Mucosa of rectum (tissue), 2 donors: Measurements from ENCODE around the gene NAT16.

Source experiments
- H3K27ac ChIP-seq, 2 donors: one replicate each; pipeline ENCODE4 v1.7.0; 2013; ENCODE audit warnings: inconsistent platforms in 2 of 2, low read depth in 2 of 2, low read length in 2 of 2
- H3K27me3 ChIP-seq, 2 donors: one replicate each; pipeline ENCODE4 v1.7.0; 2013; ENCODE audit warnings: low read length in 2 of 2; ENCODE audit not compliant: control insufficient read depth in 2 of 2, insufficient read depth in 2 of 2
- H3K36me3 ChIP-seq, 2 donors: one replicate each; pipeline ENCODE4 v1.7.0; 2013; ENCODE audit warnings: low read length in 2 of 2; ENCODE audit not compliant: control insufficient read depth in 2 of 2, insufficient read depth in 2 of 2
- H3K4me1 ChIP-seq, 2 donors: one replicate each; pipeline ENCODE4 v1.7.0; 2013; ENCODE audit warnings: low read length in 2 of 2, mild to moderate bottlenecking in 1 of 2; ENCODE audit not compliant: control insufficient read depth in 2 of 2, insufficient read depth in 2 of 2
- H3K4me3 ChIP-seq, 2 donors: one replicate each; pipeline ENCODE4 v1.7.0; 2013; ENCODE audit warnings: low read length in 2 of 2
- H3K9ac ChIP-seq, 2 donors: one replicate each; pipeline ENCODE4 v1.7.0; 2013; ENCODE audit warnings: low read length in 2 of 2, low read depth in 1 of 2, mild to moderate bottlenecking in 1 of 2
- H3K9me3 ChIP-seq, 2 donors: one replicate each; pipeline ENCODE4 v1.7.0; 2013; ENCODE audit warnings: low read length in 2 of 2; ENCODE audit not compliant: control insufficient read depth in 2 of 2
- donor health status: healthy.
- donor health status: Normal muscosa, but diverticular disease.

NAT16 gene

DNA sequence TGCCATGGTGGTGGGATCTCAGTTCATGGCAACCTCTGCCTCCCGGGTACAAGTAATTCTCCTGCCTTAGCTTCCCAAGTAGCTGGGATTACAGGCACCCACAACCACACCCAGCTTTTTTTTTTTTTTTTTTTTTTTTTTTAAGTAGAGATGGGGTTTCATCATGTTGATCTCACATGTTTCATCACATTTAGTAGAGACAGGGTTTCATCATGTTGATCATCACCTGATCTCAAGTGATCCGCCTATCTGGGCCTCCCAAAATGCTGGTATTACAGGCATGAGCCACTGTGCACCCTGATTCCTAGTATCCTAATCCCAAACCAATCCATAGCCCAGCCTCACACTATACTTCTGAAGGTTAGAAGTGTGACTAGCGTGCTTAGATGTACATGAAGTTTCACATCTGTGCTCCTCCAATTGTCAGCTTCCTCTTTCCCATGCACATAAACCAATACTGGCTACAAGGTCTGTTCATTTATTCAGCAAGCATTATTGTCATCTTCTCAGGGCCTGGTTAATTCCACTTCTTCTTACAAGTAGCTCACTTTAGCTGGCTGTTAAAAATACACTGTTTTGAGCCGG, 6.8 kb upstream of the NAT16 start:
- H3K27ac ChIP-seq: no peak overlapping the region
- no peak overlapping the region for H3K9ac ChIP-seq
- no peaks in the 10 kb centered on the region for H3K9me3 ChIP-seq
- peaks cover 4 to 5% of the 10 kb centered on the region in 2 donors for H3K4me1 ChIP-seq
- peaks cover 0 to 3% of the 10 kb centered on the region in 2 donors for H3K27me3 ChIP-seq
- H3K4me3 ChIP-seq: no peak overlapping the region
- H3K36me3 ChIP-seq: no peaks in the 10 kb centered on the region

DNA sequence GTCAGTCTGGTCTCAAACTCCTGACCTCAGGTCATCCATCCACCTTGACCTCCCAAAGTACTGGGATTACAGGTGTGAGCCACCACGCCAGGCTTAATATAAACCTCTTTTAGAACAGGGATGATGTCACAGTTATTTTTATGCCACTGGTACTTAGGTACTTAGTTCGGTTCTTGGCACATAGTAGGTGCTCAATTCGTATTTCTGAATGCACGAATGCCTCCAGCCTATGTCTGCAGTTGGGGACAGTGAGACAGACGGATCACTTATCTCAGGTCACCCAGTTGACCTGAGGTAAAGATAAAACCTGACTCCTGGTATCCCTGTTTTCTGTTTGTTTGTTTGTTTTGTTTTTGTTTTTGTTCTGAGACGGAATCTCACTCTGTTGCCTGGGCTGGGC, 6.1 kb upstream of the NAT16 start:
- Histone ChIP-seq H3K27ac (no peak overlapping the region), H3K9me3 (no peaks in the 10 kb centered on the region), H3K4me1 (peaks cover 4 to 5% of the 10 kb centered on the region in 2 donors), H3K4me3 (no peak overlapping the region), H3K27me3 (peaks cover 0 to 3% of the 10 kb centered on the region in 2 donors), H3K9ac (no peak overlapping the region), H3K36me3 (no peaks in the 10 kb centered on the region)

DNA sequence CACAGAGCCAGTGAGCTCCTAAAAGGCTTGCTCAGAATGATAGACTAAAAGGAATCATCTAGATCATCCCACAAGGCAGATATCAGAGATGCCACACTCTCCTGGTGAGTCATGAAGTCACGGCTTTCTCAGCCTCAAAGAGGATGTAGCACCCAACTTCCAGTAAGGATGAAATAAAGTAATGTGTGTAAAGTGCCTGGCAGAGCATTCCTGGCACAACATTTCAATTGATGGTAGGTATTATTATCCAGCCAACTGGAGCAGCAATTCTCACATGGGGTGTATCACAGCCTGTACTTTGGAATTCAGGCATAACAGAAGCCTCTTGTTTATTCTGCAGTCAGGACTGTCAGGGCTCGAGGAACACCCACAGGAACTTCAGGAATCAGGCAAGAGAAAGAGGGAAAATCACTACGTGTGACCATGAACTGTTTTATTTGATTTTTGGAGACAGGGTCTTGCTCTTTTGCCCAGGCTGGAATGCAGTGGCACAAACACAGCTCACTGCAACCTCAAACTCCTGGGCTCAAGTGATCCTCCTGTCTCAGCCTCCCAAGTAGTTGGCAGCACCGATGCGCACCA, 5.3 kb upstream of the NAT16 start:
- Histone ChIP-seq H3K9ac (no peak overlapping the region), H3K9me3 (no peaks in the 10 kb centered on the region), H3K4me1 (peaks cover 4 to 5% of the 10 kb centered on the region in 2 donors), H3K36me3 (no peaks in the 10 kb centered on the region), H3K27ac (no peak overlapping the region), H3K4me3 (no peak overlapping the region), H3K27me3 (peaks cover 5 to 9% of the 10 kb centered on the region in 2 donors)

DNA sequence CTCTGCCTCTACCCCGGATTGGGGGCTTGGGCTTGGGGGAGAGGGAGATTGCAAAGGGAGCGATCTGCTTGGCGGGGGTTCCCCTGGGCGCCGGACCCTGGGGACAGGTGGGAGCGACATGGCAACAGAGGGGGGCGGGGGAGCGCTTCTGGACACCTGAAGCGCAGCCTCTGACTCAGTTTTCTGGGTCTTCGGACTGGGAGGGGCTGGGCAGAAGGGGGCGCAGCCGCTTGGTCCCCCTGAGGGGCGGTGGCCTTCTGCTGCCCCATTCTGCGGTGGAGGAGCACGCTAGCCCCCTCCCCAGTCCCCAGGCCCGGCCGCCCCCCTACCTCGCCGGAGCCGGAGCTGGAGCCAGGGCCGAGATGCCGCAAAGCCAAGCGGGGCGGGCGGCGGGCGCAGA, 380 bp downstream of the NAT16 start:
- Histone ChIP-seq H3K27ac (no peak overlapping the region), H3K27me3 (peaks cover 40 to 41% of the 10 kb centered on the region in 2 donors), H3K4me3 (no peak overlapping the region), H3K36me3 (no peaks in the 10 kb centered on the region), H3K4me1 (peaks cover 3 to 4% of the 10 kb centered on the region in 2 donors), H3K9ac (no peak overlapping the region), H3K9me3 (no peaks in the 10 kb centered on the region)

DNA sequence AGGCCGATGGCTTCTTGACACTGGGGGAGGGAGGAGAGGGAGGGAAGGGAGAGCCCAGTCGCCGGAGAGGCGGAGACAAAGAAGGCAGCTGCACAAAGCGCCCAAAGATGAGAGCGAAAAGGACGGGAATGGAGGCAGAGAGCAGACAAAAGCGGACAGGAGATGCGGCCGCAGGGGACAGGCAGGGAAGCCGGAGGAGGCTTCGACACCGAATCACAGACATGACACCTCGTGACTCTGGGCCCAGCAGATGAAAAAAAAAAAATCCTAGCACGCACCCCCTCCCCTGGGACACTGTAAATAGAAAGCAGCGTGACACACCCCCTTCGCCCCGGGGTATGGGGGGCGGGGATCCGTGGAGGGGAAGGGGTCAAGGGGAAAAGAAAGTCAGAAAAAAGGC, 976 bp downstream of the NAT16 start:
- no peak overlapping the region for H3K4me3 ChIP-seq
- H3K9ac ChIP-seq: no peak overlapping the region
- H3K9me3 ChIP-seq: no peaks in the 10 kb centered on the region
- no peaks in the 10 kb centered on the region for H3K36me3 ChIP-seq
- no peak overlapping the region for H3K27ac ChIP-seq
- H3K27me3 ChIP-seq: peaks cover 44 to 46% of the 10 kb centered on the region in 2 donors
- H3K4me1 ChIP-seq: peaks cover 3 to 4% of the 10 kb centered on the region in 2 donors

DNA sequence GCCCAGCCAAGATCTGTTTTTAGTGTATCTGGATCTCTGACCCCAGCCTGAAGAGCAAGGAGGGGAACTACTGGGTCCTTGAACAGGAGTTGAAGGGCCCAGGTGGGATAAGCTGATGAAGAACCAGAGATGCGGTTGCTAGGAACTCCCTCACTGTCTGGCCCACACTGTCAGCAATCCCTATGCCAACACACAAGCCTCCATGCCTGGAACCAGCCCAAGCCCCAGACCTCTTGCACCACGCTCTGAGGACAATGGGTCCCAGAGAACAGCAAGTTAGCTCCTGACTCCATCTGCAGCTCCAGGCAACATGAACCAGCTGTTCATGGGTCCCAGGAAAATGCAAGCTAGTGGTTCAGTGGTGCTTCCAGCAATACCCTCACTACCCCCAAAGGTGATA, 2.4 kb downstream of the NAT16 start:
- no peak overlapping the region for H3K27ac ChIP-seq
- H3K4me3 ChIP-seq: no peak overlapping the region
- H3K9me3 ChIP-seq: no peaks in the 10 kb centered on the region
- H3K4me1 ChIP-seq: peaks cover 7 to 9% of the 10 kb centered on the region in 2 donors
- no peak overlapping the region for H3K9ac ChIP-seq
- no peaks in the 10 kb centered on the region for H3K36me3 ChIP-seq
- peaks cover 56 to 61% of the 10 kb centered on the region in 2 donors for H3K27me3 ChIP-seq

DNA sequence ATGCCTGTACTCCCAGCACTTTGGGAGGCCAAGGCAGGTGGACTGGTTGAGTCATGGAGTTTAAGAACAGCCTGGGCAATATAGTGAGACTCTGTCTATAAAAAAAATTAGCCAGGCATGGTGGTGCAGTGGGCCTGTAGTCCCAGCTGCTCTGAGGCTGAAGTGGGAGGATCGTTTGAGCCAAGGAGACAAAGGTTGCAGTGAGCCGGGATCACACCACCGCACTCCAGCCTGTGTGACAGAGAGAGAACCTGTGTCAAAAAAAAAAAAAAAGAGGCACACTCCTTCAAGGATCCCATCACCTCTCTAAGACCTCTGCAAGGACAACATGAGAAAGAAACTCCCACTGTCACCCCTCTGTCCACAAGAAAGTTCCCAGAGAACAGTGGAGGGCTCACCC, 4.4 kb downstream of the NAT16 start:
- Histone ChIP-seq H3K4me3 (no peak overlapping the region), H3K4me1 (peaks cover 11 to 14% of the 10 kb centered on the region in 2 donors), H3K27me3 (peaks cover 69 to 77% of the 10 kb centered on the region in 2 donors)

DNA sequence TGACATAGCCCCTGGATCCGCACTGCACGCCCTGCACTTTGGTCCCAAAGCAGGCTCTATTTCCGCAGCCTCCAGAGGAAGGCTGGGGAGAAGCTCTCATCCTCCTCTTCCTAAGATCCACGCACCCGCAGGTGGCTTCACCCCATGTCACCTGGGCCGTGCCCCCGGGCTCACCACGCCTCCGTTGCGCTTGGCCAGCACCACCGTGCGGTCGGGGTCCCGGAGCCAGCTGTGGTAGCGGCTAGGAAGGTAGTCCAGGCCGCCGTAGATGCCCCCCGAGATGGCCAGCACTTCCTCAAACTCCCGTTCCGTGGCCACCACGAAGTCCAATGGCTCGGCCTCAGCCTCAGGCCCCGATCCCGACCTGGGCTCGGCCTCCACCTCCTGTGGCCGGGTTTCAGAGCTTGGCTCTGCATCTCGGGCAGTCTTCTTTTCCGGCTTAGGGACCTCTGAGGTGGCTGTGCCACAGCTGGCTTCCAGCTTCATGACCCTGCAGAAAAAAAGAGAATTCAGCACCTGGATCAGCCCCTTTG, 5.7 kb downstream of the NAT16 start:
- Histone ChIP-seq H3K4me1 (peaks cover 15 to 19% of the 10 kb centered on the region in 2 donors), H3K27me3 (peaks cover 78 to 81% of the 10 kb centered on the region in 2 donors), H3K4me3 (no peak overlapping the region), H3K27ac (no peak overlapping the region), H3K9ac (no peak overlapping the region), H3K36me3 (no peaks in the 10 kb centered on the region), H3K9me3 (no peaks in the 10 kb centered on the region)

More for the DNA sequence above, 4.4 kb downstream of the NAT16 start:
- Histone ChIP-seq H3K27ac (no peak overlapping the region), H3K9ac (no peak overlapping the region), H3K36me3 (no peaks in the 10 kb centered on the region), H3K9me3 (no peaks in the 10 kb centered on the region)

DNA sequence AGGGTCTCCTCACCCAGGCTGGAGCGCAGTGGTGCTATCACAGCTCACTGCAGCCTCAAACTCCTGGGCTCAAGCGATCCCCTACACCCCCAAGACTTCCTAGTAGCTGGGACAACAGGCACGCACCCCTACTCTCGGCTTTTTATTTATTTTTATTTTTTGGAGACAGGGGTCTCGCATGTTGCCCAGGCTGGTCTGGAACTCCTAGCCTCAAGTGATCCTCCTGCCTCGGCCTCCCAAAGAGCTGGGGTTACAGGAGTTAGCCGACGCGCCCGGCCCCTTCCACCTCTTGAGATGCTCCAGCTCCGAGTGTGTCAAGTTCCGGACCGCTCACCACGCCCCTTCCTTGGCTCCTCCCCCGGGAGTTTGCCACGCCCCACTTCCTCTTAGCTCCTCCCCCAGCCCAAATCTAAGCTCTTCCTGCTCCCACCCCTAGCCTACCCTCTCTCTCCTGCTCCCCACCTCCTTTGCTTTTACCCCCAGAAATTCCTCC, 6.3 kb downstream of the NAT16 start:
- H3K4me3 ChIP-seq: no peak overlapping the region
- no peak overlapping the region for H3K9ac ChIP-seq
- no peaks in the 10 kb centered on the region for H3K36me3 ChIP-seq
- peaks cover 17 to 20% of the 10 kb centered on the region in 2 donors for H3K4me1 ChIP-seq
- H3K27ac ChIP-seq: no peak overlapping the region
- peaks cover 79 to 83% of the 10 kb centered on the region in 2 donors for H3K27me3 ChIP-seq
- no peaks in the 10 kb centered on the region for H3K9me3 ChIP-seq

DNA sequence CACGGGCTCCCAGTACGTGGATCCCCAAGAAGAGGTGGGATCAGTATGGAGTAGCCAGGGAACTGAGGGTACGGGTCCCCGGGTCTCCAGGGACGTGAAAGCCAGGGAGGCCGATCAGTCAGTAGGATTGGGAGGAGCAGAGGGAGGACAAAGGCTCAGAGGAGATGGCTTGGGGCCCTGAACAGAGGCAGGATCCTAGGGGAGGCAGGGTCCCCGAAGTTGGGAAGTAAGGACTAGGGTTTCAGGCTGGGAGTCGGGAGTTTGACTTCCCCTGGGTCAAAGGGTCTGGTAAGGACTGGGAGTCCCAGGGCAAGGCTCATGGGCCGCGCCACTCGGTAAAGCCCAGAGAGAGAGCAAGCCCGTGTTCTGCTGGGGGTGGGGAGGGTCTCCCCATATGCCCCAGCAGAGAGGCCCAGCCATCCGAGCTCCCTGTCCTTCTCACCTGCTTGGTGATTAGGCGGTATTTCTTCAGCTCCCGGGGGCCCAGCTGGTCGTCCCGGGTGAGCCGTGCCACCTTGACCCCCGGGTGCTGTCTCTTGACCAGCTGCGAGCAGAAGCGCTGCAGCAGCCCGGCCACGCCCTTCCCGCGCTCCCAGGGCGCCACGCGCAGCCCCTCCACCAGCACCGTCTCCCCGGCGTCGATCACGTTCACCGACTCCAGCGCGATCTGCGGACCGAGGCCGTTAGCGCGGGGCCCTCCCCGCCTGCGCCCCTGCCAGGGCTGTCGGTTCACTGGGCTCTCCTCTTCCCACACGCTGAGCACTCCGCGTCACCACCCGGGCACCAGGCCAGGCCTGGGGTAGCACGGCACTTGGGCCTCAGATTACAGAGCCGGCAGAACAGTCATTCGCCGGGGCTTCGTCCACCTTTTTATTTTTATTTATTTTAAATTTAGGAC, 7.0 kb downstream of the NAT16 start:
- H3K4me1 ChIP-seq: peaks cover 17 to 20% of the 10 kb centered on the region in 2 donors
- H3K9ac ChIP-seq: no peak overlapping the region
- peaks cover 84 to 86% of the 10 kb centered on the region in 2 donors for H3K27me3 ChIP-seq
- no peaks in the 10 kb centered on the region for H3K9me3 ChIP-seq
- H3K4me3 ChIP-seq: no peak overlapping the region
- H3K36me3 ChIP-seq: no peaks in the 10 kb centered on the region
- H3K27ac ChIP-seq: no peak overlapping the region
